ENCODE measurements around the gene EME1.

GRCh38 chr17:50331085-50331791 is 41.8 kb upstream of the EME1 start:
- TF ChIP-seq POLR2A (IDR thresholded peaks at IDR 0.05) = no peak
- TF ChIP-seq, protein P1, sequence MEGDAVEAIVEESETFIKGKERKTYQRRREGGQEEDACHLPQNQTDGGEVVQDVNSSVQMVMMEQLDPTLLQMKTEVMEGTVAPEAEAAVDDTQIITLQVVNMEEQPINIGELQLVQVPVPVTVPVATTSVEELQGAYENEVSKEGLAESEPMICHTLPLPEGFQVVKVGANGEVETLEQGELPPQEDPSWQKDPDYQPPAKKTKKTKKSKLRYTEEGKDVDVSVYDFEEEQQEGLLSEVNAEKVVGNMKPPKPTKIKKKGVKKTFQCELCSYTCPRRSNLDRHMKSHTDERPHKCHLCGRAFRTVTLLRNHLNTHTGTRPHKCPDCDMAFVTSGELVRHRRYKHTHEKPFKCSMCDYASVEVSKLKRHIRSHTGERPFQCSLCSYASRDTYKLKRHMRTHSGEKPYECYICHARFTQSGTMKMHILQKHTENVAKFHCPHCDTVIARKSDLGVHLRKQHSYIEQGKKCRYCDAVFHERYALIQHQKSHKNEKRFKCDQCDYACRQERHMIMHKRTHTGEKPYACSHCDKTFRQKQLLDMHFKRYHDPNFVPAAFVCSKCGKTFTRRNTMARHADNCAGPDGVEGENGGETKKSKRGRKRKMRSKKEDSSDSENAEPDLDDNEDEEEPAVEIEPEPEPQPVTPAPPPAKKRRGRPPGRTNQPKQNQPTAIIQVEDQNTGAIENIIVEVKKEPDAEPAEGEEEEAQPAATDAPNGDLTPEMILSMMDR (IDR thresholded peaks at IDR 0.05) = no peak

Data from lower leg skin (tissue), 3 donors.